GM18519 (cell line): ENCODE results near the gene ACHE.
"Not testable (repeated sequence)": the region's sequence is repeated elsewhere in the genome, so short reads cannot be mapped to it uniquely, and the experiment has no call there.

ENCODE experiments used
- ATAC-seq: cut with Tn5 transposase; IDR thresholded peaks from one replicate; pipeline ENCODE4 v1.9.1; 2021; ENCODE audit warnings: mild to moderate bottlenecking, moderate library complexity; ENCODE audit not compliant: unreplicated experiment, low FRiP score

The ACHE gene

GRCh38 chr7:100865938-100866728 lies 29.6 kb downstream of the ACHE start:
- ATAC-seq = no peak

GRCh38 chr7:100865372-100865911 lies 30.2 kb downstream of the ACHE start:
- no peak for ATAC-seq

DNA sequence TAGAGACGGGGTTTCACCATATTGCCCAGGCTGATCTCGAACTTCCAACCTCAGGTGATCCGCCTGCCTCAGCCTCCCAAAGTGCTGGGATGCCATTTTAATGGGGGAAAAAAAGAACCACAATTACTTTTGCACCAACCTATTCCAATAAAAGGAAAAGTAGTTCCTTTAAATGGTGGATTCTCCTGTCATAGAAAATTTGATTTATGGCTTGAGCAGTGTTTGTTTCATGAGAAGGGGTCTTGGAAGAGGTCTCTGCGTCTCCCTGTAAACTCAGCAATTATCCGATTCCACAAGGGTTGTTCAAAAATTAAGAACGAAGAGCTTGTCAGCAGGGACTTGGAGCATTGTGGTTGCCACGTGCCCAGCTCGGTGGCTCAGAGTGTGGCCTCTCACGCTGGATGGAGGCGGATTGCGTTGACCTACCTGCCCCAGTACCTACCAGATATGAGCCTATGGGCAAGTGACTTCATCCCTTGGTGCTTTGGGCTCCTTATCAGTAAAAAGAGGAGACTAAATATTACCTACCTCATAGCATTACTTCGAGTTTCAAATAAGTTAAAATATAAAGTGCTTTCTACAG lies 31.3 kb downstream of the ACHE start:
- ATAC-seq = no peak

DNA sequence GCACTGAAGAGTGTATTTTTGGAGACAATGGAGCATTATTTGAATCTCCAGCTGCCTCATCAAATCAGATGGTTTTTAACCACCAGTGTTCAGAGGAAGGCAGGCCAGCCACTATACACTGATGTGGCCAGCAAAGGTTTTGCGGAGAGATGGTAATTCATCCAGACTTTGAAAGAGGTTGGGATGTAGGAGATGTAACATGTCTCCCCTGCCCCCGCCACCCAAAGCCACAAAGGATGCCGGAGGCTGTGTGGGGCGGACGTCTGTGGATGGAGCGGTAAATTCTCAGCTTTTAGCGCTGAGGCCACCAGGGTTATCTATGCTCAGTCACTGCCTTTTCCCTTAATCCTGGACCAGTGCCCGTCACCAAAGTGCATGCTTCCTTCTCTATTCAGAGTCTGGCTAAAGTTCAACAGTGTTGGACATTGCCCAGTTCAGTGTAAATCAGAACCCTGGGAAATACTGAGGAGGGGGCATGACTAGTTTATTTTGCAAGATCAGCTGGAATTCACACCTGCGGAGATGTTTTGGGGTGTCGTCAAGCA lies 32.2 kb downstream of the ACHE start:
- no peak for ATAC-seq

GRCh38 chr7:100861616-100861985 lies 34.1 kb downstream of the ACHE start:
- ATAC-seq = no peak

DNA sequence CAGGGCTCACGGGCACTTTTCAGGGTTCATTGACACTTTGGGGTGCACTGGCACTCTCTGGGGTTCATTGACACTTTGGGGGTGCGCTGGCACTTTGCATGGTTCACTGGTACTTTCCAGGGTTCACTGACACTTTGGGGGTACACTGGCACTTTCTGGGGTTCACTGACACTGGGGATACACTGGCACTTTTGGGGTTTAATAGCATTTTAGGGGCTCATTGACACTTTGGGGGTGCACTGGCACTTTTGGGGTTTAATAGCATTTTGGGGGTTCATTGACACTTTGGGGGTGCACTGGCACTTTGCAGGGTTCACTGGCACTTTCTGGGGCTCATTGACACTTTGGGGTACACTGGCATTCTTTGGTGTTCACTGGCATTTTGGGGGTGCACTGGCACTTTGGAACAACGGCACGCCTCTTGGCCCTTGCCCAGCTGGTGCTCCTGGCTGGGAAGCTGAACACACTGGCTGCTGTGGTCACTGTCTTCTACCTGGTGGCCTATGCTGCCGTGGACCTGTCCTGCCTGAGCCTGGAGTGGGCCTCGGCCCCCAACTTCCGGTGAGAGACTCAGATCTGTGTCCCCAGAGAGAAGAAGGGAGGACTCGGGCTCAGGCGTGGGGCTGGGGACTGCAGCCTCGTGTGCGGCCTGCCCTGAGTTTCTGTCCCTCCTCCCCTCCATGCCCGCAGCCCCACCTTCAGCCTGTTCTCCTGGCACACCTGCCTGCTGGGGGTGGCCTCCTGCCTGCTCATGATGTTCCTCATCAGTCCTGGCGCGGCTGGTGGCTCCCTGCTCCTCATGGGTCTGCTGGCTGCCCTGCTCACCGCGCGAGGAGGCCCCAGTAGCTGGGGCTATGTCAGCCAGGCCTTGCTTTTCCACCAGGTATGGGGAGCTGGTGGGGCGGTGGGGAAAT lies 34.7 kb downstream of the ACHE start:
- ATAC-seq = no peak

DNA sequence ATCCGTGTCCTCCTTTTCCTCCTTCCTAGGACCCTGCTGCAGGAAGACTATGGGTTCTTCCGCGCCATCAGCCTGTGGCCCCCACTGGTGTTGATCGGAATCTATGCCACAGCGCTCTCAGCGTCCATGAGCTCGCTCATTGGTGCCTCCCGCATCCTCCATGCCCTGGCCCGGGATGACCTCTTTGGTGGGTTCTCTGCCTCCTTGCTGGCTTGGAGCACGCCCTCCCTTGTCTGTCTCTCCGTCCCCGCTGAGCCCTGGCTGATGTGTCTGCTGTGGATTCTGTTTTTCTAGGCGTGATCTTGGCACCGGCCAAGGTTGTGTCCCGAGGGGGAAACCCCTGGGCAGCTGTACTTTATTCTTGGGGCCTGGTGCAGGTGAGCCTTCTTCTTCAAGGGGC lies 35.8 kb downstream of the ACHE start:
- no peak for ATAC-seq

GRCh38 chr7:100856871-100857282 lies 38.8 kb downstream of the ACHE start:
- no peak for ATAC-seq

DNA sequence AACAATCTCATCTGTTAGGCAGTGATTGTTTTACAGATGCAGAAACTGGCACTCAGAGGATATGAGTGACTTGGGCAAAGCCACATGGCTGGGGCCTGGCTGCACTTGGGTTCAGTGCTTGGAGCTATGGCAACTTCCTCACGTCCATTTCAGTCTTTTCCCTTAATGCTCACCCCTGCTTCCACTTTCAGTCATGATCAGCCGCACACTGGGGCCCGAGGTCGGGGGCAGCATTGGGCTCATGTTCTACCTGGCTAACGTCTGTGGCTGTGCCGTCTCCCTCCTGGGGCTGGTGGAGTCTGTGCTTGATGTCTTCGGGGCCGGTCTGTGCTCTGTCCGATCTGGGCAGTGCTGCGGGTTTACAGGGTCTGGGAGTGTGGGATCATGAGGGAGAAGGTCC lies 40.2 kb downstream of the ACHE start:
- ATAC-seq = no peak

- not testable (repeated sequence) for ATAC-seq
These were observed 40.8 kb downstream of the ACHE start for GRCh38 chr7:100854899-100855298.

- no peak for ATAC-seq
These were observed 41.4 kb downstream of the ACHE start for GRCh38 chr7:100854146-100854895.

DNA sequence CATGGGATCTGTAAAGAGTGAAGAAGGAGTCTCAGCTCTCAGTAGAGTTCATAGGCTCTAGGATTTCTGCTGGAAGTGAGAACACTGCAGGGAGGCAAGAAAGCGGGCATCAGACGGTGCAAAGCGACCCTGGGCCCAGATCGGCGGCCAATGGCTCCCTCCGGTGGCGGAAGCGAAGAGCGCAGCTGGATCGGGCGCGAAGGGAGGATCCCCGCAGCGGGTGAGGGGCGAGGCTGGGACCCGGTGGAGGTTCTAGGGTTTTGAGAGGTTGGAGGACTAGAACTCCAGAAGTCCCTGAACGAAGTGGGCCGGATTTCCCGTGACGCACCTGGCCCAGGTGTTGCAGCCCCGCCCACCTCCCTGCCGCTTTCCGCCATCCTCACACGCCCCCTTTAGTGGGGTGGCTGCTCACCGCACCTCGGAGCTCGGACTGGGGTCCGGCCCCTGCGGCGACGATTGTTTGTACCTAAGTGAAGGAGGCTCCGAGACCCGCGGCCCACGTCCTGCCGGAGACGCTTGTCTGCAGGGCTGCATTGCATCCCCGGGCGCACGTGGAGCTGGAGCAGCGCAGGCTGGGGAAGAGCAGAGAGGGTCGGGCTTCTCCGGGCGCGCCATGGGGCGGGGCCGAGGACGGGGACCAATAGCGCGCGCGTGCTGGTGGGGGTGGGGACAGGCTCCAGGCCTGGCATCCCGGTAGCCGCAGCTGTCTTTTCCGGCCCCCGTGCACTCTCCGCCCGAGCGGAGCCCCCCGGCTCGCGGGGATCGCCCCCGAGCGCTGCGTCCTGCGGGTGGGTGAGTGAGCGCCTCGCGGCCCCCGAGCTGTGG lies 43.4 kb downstream of the ACHE start, which contains the start of gene SLC12A9:
TSS of gene SLC12A9 (plus strand) at position 666 of the 825 bp plus-strand sequence. CDS start 1,485 bp downstream, outside the sequence.
- no peak for ATAC-seq

- ATAC-seq = no peak
These were observed 48.3 kb downstream of the ACHE start for GRCh38 chr7:100847360-100847759.

DNA sequence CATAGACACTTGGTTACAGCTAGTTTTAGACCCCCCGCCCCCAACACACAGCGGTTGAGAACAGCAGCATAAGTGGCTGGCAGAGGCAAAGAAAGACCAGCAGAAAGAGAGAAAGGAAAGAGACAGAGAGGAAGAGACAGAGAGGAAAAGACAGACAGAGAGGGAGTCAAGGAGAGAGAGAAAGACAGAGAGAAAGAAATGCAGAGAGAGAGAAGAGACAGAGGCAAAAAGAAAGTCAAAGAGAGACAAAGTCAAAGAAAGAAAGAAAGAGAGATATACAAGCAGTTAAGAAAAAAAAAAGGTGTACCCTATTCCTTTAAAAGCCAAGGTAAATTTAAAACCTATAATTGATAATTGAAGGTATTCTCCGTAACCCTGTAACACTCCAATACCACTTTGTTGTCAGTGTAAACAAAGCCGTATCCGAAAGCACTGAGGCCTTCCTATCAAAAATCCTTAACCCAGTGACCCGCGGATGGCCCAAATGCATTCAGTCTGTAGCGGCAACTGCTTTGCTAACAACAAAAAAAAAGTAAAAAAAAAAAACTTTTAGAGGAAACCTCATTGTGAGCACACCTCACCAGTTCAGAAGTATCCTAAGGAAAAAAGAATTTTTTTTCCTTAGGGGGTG lies 55.1 kb downstream of the ACHE start:
- ATAC-seq = no peak
